Tongue (tissue), 2 donors: ENCODE data around the gene RIPK1. TPM values are rescaled to one million over a fixed set of nuclear protein-coding genes. Genes with fewer than 3 reads are reported as not detected.
"Not testable (repeated sequence)": the region's sequence is repeated elsewhere in the genome, so short reads cannot be mapped to it uniquely, and the experiment has no call there.

Experiments
- DNase-seq: peaks from one replicate; pipeline ENCODE4 v3.0.0-alpha.2; 2015
- total RNA-seq: library from RNA; depleted of rRNA; stranded (reverse); fragments of >200 nt; gene quantifications from one replicate; pipeline ENCODE4 v1.2.3, GENCODE V29; 2014

RIPK1 gene
- 17.8 TPM for total RNA-seq

DNA sequence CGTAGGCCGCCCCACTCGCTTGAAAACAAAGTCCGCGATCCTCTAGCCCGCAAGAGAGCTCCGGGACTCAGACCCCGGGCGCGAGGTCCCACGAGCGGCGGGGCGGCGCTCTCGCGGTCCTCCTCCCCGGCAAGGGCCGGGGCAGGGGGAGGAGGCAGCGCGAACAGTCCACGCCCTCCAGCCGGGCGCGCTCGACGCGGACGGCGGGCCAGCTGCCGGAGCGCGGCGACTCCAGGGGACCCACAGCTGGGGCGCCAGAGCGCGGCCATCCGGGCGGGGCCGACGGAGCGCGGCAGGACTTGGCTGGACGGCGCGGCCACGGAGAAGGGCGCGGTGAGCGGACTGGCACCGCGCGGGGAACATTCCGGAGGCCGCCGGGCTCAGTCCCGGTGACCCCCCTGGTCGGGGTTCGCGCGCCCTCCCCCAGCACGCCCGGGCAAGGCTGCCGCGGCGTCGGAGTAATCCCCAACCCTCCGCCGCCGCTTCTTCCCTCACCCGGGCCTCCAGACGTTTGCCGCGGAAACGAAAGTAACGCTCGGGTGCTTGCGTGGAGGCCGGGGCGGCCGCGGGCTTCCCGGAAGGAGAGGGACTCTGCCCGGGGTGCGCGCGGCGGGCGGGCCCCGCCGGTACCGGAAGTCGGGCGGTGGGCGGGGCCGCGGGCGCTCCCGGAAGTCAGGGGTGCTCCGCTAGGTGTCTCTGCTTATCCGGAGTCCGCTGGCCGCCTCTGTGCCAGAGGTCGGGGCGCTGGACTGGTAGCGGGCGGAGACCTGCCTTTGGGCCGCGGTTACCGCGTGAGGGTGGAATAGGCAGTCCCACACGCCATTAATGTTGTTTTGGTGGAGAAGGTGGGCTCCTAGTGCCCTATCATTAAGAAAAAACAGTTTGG is at the start of gene RIPK1:
Gene RIPK1, plus strand, starts transcription at position 166 of the 886 bp plus-strand sequence. CDS start 8,330 bp downstream, outside the sequence.
- peak; percentile 95 for DNase-seq

GRCh38 chr6:3019065-3019464 is 49.2 kb upstream of the RIPK1 start:
- DNase-seq, result no peak

GRCh38 chr6:3019749-3020320 is 48.5 kb upstream of the RIPK1 start:
- DNase-seq, result no peak

GRCh38 chr6:3020976-3021598 is 47.2 kb upstream of the RIPK1 start:
- not testable (repeated sequence) for DNase-seq

- no peak for DNase-seq
Observed at GRCh38 chr6:3022765-3023662, 45.3 kb upstream of the RIPK1 start.

DNA sequence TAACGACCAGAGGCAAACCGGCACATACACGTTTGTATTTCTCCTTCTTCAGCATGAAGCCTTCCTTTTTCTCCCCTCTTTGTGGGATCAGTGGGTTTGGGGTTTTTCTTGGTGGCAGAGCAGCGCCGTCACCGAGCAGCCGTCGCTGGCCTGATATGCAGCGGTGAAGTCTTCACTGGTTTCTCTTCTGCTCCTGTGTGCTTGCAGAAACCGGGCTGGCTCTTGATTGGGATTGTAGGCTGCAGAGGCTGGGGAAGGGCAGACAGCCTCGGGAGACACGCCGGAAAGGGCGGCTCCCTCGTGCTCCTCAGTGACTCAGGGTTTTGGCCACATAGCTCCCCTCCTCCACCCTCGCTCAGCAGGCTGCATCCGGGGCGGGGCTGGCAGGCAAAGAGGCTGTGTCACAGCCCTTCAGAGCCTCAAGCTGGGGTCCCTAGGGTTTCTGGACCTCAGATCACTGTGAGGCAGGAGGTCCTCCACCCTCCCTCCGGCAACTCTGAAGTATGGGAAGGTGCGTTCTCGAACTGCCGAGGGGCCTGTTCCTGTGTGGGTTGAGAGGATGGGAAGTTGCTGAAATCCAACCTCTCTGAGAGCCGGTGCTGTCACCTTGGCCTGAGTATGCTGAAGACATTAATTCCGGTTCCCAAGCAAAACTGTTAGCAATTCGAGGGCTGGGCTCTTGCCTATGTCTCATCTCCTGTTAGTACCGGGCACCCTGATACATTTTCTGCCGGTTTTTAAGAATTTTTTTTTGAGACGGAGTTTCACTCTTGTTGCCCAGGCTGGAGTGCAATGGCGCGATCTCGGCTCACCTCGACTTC is 44.4 kb upstream of the RIPK1 start:
- peak; percentile 80 for DNase-seq

DNA sequence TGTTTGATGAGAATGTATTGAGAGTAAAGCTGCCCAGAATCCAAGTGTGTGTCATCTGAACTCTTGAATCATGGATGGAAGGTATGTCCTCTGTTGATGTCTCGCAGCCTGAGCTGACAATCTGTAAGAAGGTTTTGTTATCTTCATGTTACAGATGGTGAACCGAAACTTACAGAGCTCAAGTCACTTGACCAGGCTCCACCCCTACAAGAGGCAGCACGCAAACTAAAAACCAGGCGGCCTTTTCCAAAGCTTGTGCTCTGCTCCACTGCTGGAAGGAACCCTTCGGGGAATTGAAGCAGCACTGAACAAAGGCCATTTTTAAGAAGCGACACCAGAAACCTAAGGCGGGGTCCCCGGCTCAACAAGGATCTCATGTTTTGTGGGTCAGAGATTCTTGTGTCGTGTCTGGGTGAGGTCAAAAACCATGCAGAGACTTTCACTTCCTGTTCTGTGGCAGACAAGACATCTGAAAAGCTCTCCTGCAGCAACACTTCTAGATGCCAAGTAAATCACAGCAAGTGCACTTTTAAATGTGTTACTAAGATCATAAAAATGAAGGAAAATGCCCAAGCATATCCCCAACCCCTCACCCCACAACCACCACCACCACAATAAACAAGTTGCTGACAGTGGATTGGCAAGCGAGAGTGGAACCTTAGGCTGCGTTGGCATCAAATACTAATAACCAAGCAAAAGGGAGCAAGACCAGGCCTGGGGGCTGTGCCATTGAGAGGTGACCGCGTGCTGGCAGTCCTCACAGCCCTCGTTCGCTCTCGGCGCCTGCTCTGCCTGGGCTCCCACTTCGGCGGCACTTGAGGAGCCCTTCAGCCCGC is 41.3 kb upstream of the RIPK1 start:
- DNase-seq, result peak; percentile 20

GRCh38 chr6:3028156-3028555 is 40.1 kb upstream of the RIPK1 start:
- DNase-seq, result not testable (repeated sequence)

- DNase-seq, result no peak
Observed at GRCh38 chr6:3031857-3032640, 36.2 kb upstream of the RIPK1 start.

- DNase-seq, result no peak
Observed at GRCh38 chr6:3032986-3033385, 35.3 kb upstream of the RIPK1 start.

DNA sequence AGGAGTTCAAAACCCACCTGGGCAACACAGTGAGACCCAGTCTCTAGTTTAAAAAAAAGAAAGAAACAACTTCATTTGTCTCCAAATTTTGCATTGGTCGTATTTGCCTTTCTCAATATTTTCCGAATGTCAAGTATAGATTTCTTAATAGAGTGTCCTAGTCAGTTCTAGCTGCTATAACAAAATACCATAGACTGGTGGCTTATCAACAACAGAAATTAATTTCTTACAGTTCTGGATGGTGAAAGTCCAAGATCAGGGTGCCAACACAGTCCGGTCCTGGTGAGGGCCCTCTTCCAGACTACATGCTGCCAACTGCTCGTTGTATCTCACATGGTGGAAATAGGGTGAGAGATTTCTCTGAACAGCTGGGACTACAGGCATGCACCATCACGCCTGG is 34.6 kb upstream of the RIPK1 start:
- no peak for DNase-seq

DNA sequence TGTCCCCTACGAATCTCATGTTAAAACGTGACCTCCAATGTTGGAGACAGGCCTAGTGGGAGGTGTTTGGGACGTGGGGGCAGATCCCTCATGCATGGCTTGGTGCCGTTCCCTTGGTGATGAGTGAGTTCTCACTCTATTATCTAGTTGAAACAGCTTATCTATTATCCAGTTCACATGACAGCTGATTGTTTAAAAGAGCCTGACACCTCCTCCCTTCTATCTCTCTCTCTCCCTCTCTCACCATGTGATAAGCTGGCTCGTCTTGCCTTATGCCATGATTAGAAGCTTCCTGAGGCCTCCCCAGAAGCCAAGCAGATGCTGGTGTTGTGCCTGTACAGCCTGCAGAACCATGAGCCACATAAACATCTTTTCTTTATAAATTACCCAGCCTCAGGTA is 32.9 kb upstream of the RIPK1 start:
- no peak for DNase-seq

GRCh38 chr6:3036861-3037637 is 31.2 kb upstream of the RIPK1 start:
- no peak for DNase-seq

DNA sequence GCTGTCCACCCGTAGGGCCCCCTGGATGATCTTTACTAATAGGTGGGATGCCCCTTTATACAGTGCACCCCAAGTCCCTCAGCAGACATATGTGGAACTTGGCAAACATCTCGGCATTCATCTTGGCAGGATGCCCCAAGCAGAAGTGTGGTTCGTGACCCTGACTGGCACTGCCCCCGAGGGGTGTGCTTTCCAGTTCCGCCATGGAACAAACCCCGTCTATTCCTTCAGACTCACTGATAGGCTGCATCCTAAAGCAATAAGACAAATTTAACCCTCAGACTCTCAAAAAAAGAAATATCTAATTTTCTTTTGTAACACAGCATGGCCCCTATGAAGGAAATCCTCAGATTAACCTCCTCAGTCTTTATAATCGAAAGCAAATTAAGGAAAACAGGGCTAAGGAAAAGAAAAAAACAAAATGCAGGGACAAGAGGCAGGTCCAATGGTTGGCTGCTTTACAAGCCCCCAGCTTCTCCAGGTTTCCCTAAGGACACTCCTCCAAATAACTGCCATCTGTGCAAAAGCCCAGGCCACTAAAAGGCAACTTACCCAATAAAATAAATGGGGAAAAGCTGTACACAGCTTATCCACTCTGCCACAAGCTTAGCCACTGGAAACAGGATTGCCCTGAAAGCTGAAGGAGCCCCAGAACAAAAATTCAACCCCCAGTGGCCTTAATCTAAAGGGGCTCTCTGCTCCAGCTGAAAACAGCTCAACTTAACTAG is 30.5 kb upstream of the RIPK1 start:
- DNase-seq, result no peak

DNA sequence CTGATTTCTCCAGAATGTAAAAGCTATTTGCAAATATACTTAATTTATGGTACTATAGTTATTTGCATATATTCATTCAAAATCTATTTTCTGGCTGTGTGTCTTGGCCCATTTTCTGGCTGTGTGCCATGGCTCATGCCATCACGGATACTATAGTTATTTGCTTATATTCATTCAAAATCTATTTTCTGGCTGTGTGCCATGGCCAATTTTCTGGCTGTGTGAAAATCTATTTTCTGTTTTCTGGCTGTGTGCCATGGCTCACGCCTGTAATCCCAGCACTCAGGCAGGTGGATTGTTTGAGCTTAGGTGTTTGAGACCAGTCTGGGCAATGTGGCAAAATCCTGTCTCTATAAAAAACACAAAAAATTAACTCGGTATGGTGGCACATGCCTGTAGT is 28.9 kb upstream of the RIPK1 start:
- peak; percentile 35 for DNase-seq

GRCh38 chr6:3041147-3041546 is 27.1 kb upstream of the RIPK1 start:
- no peak for DNase-seq

- no peak for DNase-seq
Observed at GRCh38 chr6:3041606-3042005, 26.7 kb upstream of the RIPK1 start.

GRCh38 chr6:3045369-3045768 is 22.9 kb upstream of the RIPK1 start:
- DNase-seq, result peak; percentile 25
